Astrocyte (in vitro differentiated cells and primary cell): ENCODE results near the gene SMAD1.

Experiments
- EZH2 ChIP-seq: IDR thresholded peaks from 2 replicates; pipeline ENCODE4 v1.6.1; 2012; ENCODE audit warnings: mild to moderate bottlenecking, low read length, inconsistent platforms; ENCODE audit not compliant: insufficient read depth
- TF ChIP-seq, protein P1 (sequence below): IDR thresholded peaks from 2 replicates; pipeline ENCODE4 v1.5.1; 2011; ENCODE audit warnings: low read depth, mild to moderate bottlenecking, inconsistent platforms, low read length, moderate library complexity; ENCODE audit not compliant: insufficient read depth

- TF ChIP-seq, protein P1, sequence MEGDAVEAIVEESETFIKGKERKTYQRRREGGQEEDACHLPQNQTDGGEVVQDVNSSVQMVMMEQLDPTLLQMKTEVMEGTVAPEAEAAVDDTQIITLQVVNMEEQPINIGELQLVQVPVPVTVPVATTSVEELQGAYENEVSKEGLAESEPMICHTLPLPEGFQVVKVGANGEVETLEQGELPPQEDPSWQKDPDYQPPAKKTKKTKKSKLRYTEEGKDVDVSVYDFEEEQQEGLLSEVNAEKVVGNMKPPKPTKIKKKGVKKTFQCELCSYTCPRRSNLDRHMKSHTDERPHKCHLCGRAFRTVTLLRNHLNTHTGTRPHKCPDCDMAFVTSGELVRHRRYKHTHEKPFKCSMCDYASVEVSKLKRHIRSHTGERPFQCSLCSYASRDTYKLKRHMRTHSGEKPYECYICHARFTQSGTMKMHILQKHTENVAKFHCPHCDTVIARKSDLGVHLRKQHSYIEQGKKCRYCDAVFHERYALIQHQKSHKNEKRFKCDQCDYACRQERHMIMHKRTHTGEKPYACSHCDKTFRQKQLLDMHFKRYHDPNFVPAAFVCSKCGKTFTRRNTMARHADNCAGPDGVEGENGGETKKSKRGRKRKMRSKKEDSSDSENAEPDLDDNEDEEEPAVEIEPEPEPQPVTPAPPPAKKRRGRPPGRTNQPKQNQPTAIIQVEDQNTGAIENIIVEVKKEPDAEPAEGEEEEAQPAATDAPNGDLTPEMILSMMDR = no peak
- no peak for TF ChIP-seq EZH2
These were observed 63.4 kb downstream of the SMAD1 start for GRCh38 chr4:145545031-145545430.
